ENCODE data around the gene C6orf89. TPM values are rescaled to one million over a fixed set of nuclear protein-coding genes. Genes with fewer than 3 reads are reported as not detected.

Gene C6orf89
- total and polyA plus RNA-seq, 2 of the 13 experiments (the other 11 are each of a cell fraction or from before 2014, with no cell fraction given): 22.1 to 32.2 TPM

DNA sequence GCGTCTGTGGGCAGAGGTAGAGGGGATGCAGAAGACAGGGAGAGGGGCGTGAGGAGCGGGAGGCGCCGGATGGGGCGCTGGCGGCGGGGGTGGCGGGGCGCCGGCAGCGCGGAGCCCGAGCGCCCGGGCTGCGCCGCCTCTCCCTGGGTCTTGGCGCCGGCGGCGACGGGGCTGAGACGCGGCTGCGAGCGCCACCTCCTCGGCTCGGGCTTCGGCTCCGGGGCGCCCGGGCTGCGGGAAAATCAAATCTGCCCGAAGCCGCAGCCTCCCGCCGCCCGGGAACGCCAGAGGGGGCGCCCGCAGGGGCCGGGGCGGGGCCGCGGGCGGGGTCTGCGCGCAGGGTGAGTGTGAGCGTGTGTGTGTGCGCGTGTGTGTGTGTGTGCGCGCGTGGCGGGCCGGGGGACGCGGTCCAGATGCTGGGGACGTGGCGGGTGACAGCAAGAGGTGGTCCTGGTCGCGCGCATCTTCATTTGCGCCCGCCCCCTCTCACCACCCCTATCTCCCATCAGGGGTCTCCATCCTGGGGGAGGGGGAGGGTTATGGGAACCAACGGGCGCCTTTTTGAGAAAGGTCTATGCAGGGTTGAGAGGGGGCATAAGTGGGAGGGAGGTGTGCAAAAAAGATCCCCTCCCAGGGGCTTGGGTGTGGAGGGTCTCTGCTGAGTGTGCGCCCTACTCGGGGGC lies 45.9 kb upstream of the C6orf89 start (continued):
- TF ChIP-seq, protein P1, sequence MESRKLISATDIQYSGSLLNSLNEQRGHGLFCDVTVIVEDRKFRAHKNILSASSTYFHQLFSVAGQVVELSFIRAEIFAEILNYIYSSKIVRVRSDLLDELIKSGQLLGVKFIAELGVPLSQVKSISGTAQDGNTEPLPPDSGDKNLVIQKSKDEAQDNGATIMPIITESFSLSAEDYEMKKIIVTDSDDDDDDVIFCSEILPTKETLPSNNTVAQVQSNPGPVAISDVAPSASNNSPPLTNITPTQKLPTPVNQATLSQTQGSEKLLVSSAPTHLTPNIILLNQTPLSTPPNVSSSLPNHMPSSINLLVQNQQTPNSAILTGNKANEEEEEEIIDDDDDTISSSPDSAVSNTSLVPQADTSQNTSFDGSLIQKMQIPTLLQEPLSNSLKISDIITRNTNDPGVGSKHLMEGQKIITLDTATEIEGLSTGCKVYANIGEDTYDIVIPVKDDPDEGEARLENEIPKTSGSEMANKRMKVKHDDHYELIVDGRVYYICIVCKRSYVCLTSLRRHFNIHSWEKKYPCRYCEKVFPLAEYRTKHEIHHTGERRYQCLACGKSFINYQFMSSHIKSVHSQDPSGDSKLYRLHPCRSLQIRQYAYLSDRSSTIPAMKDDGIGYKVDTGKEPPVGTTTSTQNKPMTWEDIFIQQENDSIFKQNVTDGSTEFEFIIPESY (CRISPR knock-in tag; IDR thresholded peaks at IDR 0.05): no peak
- no peak for TF ChIP-seq GATAD1 (CRISPR knock-in tag; IDR thresholded peaks at IDR 0.05)
- no peak for TF ChIP-seq ZFAT (CRISPR knock-in tag; conservative IDR thresholded peaks at IDR 0.05)
- no peak for TF ChIP-seq CEBPB (IDR thresholded peaks at IDR 0.05; ENCODE audit: borderline replicate concordance, low read depth, low read length)
- no peak for TF ChIP-seq ZNF549 (CRISPR knock-in tag; IDR thresholded peaks at IDR 0.05)
- TF ChIP-seq ETV5 (CRISPR knock-in tag; IDR thresholded peaks at IDR 0.05; ENCODE audit: borderline replicate concordance): no peak
- no peak for TF ChIP-seq PCBP1 (IDR thresholded peaks at IDR 0.05; ENCODE audit: borderline replicate concordance, low read depth, low read length)
- no peak for TF ChIP-seq ZIK1 (CRISPR knock-in tag; IDR thresholded peaks at IDR 0.05; ENCODE audit: borderline replicate concordance, low read depth)
- TF ChIP-seq SMAD9 (CRISPR knock-in tag; IDR thresholded peaks at IDR 0.05): no peak
- TF ChIP-seq ZFP36L2 (CRISPR knock-in tag; IDR thresholded peaks at IDR 0.05): no peak
- TF ChIP-seq HNF4G (IDR thresholded peaks at IDR 0.05; ENCODE audit: borderline replicate concordance, low read depth, low read length): no peak
- no peak for TF ChIP-seq HNF4G (CRISPR knock-in tag; IDR thresholded peaks at IDR 0.05; ENCODE audit: borderline replicate concordance, low read depth)
- no peak for TF ChIP-seq ZUFSP (CRISPR knock-in tag; IDR thresholded peaks at IDR 0.05; ENCODE audit: borderline replicate concordance)
- no peak for TF ChIP-seq AHDC1 (CRISPR knock-in tag; IDR thresholded peaks at IDR 0.05; ENCODE audit: borderline replicate concordance)
- TF ChIP-seq, protein P2, sequence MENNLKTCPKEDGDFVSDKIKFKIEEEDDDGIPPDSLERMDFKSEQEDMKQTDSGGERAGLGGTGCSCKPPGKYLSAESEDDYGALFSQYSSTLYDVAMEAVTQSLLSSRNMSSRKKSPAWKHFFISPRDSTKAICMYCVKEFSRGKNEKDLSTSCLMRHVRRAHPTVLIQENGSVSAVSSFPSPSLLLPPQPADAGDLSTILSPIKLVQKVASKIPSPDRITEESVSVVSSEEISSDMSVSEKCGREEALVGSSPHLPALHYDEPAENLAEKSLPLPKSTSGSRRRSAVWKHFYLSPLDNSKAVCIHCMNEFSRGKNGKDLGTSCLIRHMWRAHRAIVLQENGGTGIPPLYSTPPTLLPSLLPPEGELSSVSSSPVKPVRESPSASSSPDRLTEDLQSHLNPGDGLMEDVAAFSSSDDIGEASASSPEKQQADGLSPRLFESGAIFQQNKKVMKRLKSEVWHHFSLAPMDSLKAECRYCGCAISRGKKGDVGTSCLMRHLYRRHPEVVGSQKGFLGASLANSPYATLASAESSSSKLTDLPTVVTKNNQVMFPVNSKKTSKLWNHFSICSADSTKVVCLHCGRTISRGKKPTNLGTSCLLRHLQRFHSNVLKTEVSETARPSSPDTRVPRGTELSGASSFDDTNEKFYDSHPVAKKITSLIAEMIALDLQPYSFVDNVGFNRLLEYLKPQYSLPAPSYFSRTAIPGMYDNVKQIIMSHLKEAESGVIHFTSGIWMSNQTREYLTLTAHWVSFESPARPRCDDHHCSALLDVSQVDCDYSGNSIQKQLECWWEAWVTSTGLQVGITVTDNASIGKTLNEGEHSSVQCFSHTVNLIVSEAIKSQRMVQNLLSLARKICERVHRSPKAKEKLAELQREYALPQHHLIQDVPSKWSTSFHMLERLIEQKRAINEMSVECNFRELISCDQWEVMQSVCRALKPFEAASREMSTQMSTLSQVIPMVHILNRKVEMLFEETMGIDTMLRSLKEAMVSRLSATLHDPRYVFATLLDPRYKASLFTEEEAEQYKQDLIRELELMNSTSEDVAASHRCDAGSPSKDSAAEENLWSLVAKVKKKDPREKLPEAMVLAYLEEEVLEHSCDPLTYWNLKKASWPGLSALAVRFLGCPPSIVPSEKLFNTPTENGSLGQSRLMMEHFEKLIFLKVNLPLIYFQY (CRISPR knock-in tag; IDR thresholded peaks at IDR 0.05; ENCODE audit: borderline replicate concordance): no peak
- TF ChIP-seq MED1 (CRISPR knock-in tag; IDR thresholded peaks at IDR 0.05): no peak

Measured in HepG2 (cell line).